ENCODE results near the gene FHOD3.

Gene FHOD3

GRCh38 chr18:36766836-36767235 lies 469.3 kb downstream of the FHOD3 start:
- DNase-seq = no peak

GRCh38 chr18:36769172-36769571 lies 471.7 kb downstream of the FHOD3 start:
- no peak for DNase-seq

GRCh38 chr18:36769611-36770314 lies 472.2 kb downstream of the FHOD3 start:
- DNase-seq = no peak

- DNase-seq = no peak
Observed at GRCh38 chr18:36770315-36770946, 472.9 kb downstream of the FHOD3 start.

- no peak for DNase-seq
Observed at GRCh38 chr18:36771245-36771644, 473.7 kb downstream of the FHOD3 start.

GRCh38 chr18:36772241-36772723 lies 474.8 kb downstream of the FHOD3 start:
- no peak for DNase-seq

GRCh38 chr18:36775396-36775795 lies 477.9 kb downstream of the FHOD3 start:
- no peak for DNase-seq

GRCh38 chr18:36776650-36777049 lies 479.1 kb downstream of the FHOD3 start:
- no peak for DNase-seq

- DNase-seq = no peak
Observed at GRCh38 chr18:36777566-36777965, 480.1 kb downstream of the FHOD3 start.

- no peak for DNase-seq
Observed at GRCh38 chr18:36780748-36781147, 483.2 kb downstream of the FHOD3 start.

- DNase-seq = no peak
Observed at GRCh38 chr18:36782710-36783109, 485.2 kb downstream of the FHOD3 start.

GRCh38 chr18:36783792-36784191 lies 486.3 kb downstream of the FHOD3 start:
- no peak for DNase-seq

GRCh38 chr18:36786686-36787085 lies 489.2 kb downstream of the FHOD3 start:
- DNase-seq = no peak

GRCh38 chr18:36792634-36793283 lies 495.2 kb downstream of the FHOD3 start:
- DNase-seq = no peak

- no peak for DNase-seq
Observed at GRCh38 chr18:36798738-36799473, 501.4 kb downstream of the FHOD3 start.

- DNase-seq = no peak
Observed at GRCh38 chr18:36805105-36805504, 507.6 kb downstream of the FHOD3 start.

- no peak for DNase-seq
Observed at GRCh38 chr18:36808681-36809080, 511.2 kb downstream of the FHOD3 start.

- no peak for DNase-seq
Observed at GRCh38 chr18:36809590-36810381, 512.3 kb downstream of the FHOD3 start.

- no peak for DNase-seq
Observed at GRCh38 chr18:36811430-36811829, 513.9 kb downstream of the FHOD3 start.

- no peak for DNase-seq
Observed at GRCh38 chr18:36811955-36812354, 514.4 kb downstream of the FHOD3 start.

- DNase-seq = no peak
Observed at GRCh38 chr18:36812678-36813077, 515.2 kb downstream of the FHOD3 start.

- DNase-seq = no peak
Observed at GRCh38 chr18:36813101-36813775, 515.7 kb downstream of the FHOD3 start.

Measured in left hindlimb (tissue), 1 donor.